H9 (cell line): ENCODE results near the gene CADM1. TPM values are rescaled to one million over a fixed set of nuclear protein-coding genes. Genes with fewer than 3 reads are reported as not detected.

Experiments used
- DNase-seq: peaks from one replicate; pipeline ENCODE4 v3.0.0-alpha.2; 2017
- H2AFZ ChIP-seq: one replicate; pipeline ENCODE4 v1.6.1; 2013; ENCODE audit warnings: mild to moderate bottlenecking, low read length, control low read depth, moderate library complexity
- H2AK5ac ChIP-seq: 2 replicates; pipeline ENCODE4 v1.6.1; 2013; ENCODE audit warnings: low read length, control low read depth, mixed read lengths; ENCODE audit not compliant: insufficient read length
- H2BK120ac ChIP-seq: one replicate; pipeline ENCODE4 v1.6.1; 2013; ENCODE audit warnings: low read depth, mild to moderate bottlenecking, low read length, control low read depth, inconsistent platforms; ENCODE audit not compliant: poor library complexity, severe bottlenecking
- H2BK12ac ChIP-seq: 2 replicates; pipeline ENCODE4 v1.6.1; 2013; ENCODE audit warnings: low read length, control low read depth, mixed read lengths, low read depth; ENCODE audit not compliant: insufficient read length
- H2BK15ac ChIP-seq: 2 replicates; pipeline ENCODE4 v1.6.1; 2013; ENCODE audit warnings: low read depth, low read length, control low read depth
- H2BK20ac ChIP-seq: one replicate; pipeline ENCODE4 v1.6.1; 2013; ENCODE audit warnings: low read depth, mild to moderate bottlenecking, low read length, control low read depth, inconsistent platforms; ENCODE audit not compliant: poor library complexity, severe bottlenecking
- H2BK5ac ChIP-seq: 2 replicates; pipeline ENCODE4 v1.6.1; 2013; ENCODE audit warnings: low read length, control low read depth, mixed read lengths; ENCODE audit not compliant: insufficient read length
- H3K14ac ChIP-seq: 2 replicates; pipeline ENCODE4 v1.6.1; 2013; ENCODE audit warnings: low read length, control low read depth; ENCODE audit not compliant: insufficient read depth
- H3K18ac ChIP-seq: 2 replicates; pipeline ENCODE4 v1.6.1; 2013; ENCODE audit warnings: low read depth, mild to moderate bottlenecking, mixed read lengths, low read length, control low read depth; ENCODE audit not compliant: insufficient read length
- H3K23ac ChIP-seq: 2 replicates; pipeline ENCODE4 v1.6.1; 2013; ENCODE audit warnings: low read length, control low read depth, mixed read lengths, low read depth; ENCODE audit not compliant: insufficient read length
- H3K23me2 ChIP-seq: 2 replicates; pipeline ENCODE4 v1.6.1; 2013; ENCODE audit warnings: low read depth, mild to moderate bottlenecking, mixed read lengths, low read length, control low read depth; ENCODE audit not compliant: insufficient read length, poor library complexity, severe bottlenecking
- H3K27ac ChIP-seq: 2 replicates; pipeline ENCODE4 v1.5.1; 2013; ENCODE audit warnings: low read length, control low read depth, mixed read lengths, low read depth; ENCODE audit not compliant: insufficient read length
- H3K27me3 ChIP-seq: 2 replicates; pipeline ENCODE4 v1.6.1; 2013; ENCODE audit warnings: low read length, control low read depth, inconsistent platforms; ENCODE audit not compliant: insufficient read depth
- H3K4ac ChIP-seq: 2 replicates; pipeline ENCODE4 v1.6.1; 2013; ENCODE audit warnings: low read depth, mild to moderate bottlenecking, control low read depth, inconsistent platforms, low read length, moderate library complexity
- H3K4me1 ChIP-seq: 2 replicates; pipeline ENCODE4 v1.6.1; 2013; ENCODE audit warnings: low read length, control low read depth, inconsistent platforms; ENCODE audit not compliant: insufficient read depth
- H3K4me2 ChIP-seq: 2 replicates; pipeline ENCODE4 v1.6.1; 2013; ENCODE audit warnings: low read length, control low read depth, mixed read lengths; ENCODE audit not compliant: insufficient read length, insufficient read depth
- H3K56ac ChIP-seq: 2 replicates; pipeline ENCODE4 v1.6.1; 2013; ENCODE audit warnings: low read depth, mild to moderate bottlenecking, mixed read lengths, low read length, control low read depth; ENCODE audit not compliant: insufficient read length
- H3K79me1 ChIP-seq: 2 replicates; pipeline ENCODE4 v1.6.1; 2013; ENCODE audit warnings: low read depth, mild to moderate bottlenecking, moderate library complexity, low read length, control low read depth, inconsistent platforms; ENCODE audit not compliant: insufficient read depth, poor library complexity, severe bottlenecking
- H3K79me2 ChIP-seq: 2 replicates; pipeline ENCODE4 v1.6.1; 2013; ENCODE audit warnings: low read length, control low read depth, inconsistent platforms; ENCODE audit not compliant: insufficient read depth
- H3K9ac ChIP-seq: 2 replicates; pipeline ENCODE4 v1.6.1; 2013; ENCODE audit warnings: low read length, control low read depth, mixed read lengths; ENCODE audit not compliant: insufficient read length; ENCODE audit errors: extremely low read depth
- H3K9me3 ChIP-seq: one replicate; pipeline ENCODE4 v1.6.1; 2013; ENCODE audit warnings: low read depth, low read length, inconsistent platforms; ENCODE audit not compliant: control insufficient read depth
- H3T11ph ChIP-seq: one replicate; pipeline ENCODE4 v1.6.1; 2013; ENCODE audit warnings: mild to moderate bottlenecking, low read length, control low read depth, inconsistent platforms
- H4K20me1 ChIP-seq: one replicate; pipeline ENCODE4 v1.6.1; 2013; ENCODE audit not compliant: control insufficient read depth, insufficient read length, insufficient read depth
- H4K5ac ChIP-seq: 2 replicates; pipeline ENCODE4 v1.6.1; 2013; ENCODE audit warnings: low read depth, mild to moderate bottlenecking, mixed read lengths, low read length, control low read depth; ENCODE audit not compliant: insufficient read length
- H4K8ac ChIP-seq: replicated peaks from 2 replicates; pipeline ENCODE4 v1.6.1; 2013; ENCODE audit warnings: low read length, control low read depth, mixed read lengths, low read depth; ENCODE audit not compliant: insufficient read length
- H4K91ac ChIP-seq: 2 replicates; pipeline ENCODE4 v1.6.1; 2013; ENCODE audit warnings: low read depth, mild to moderate bottlenecking, moderate library complexity, mixed read lengths, low read length, control low read depth; ENCODE audit not compliant: insufficient read length
- H3K27ac Mint-ChIP-seq, 3 experiments: 2 replicates in 2 of 3; 3 replicates in 1 of 3; pipeline ENCODE4 v1.8.0; 2020 to 2021; ENCODE audit warnings: mixed read lengths in 3 of 3, mild to moderate bottlenecking in 1 of 3, moderate library complexity in 1 of 3
- H3K27me3 Mint-ChIP-seq: 2 replicates; pipeline ENCODE4 v1.8.0; 2021; ENCODE audit warnings: low read depth, mild to moderate bottlenecking, moderate library complexity, mixed read lengths
- H3K36me3 Mint-ChIP-seq, 3 experiments: 2 replicates in 2 of 3; 3 replicates in 1 of 3; pipeline ENCODE4 v1.8.0; 2020 to 2021; ENCODE audit warnings: low read depth in 3 of 3, mixed read lengths in 3 of 3; ENCODE audit not compliant: insufficient read depth in 1 of 3
- H3K4me1 Mint-ChIP-seq, 2 experiments: 2 replicates each; pipeline ENCODE4 v1.8.0; 2020; ENCODE audit warnings: mixed read lengths in 2 of 2
- H3K4me3 Mint-ChIP-seq, 2 experiments: 2 replicates in 1 of 2; 3 replicates in 1 of 2; pipeline ENCODE4 v1.8.0; 2020 to 2021; ENCODE audit warnings: mild to moderate bottlenecking in 2 of 2, mixed read lengths in 2 of 2, moderate library complexity in 1 of 2
- H3K9me3 Mint-ChIP-seq, 2 experiments: 2 replicates in 1 of 2; 3 replicates in 1 of 2; pipeline ENCODE4 v1.8.0; 2020; ENCODE audit warnings: mild to moderate bottlenecking in 2 of 2, mixed read lengths in 2 of 2, moderate library complexity in 1 of 2
- WGBS: extraction: QIAGEN DNeasy Blood & Tissue Kit; methylation state at CpG from one replicate; pipeline ENCODE4 v1.1.7; 2013; ENCODE audit warnings: missing lambda C conversion rate, low lambda C conversion rate, mixed read lengths; ENCODE audit not compliant: insufficient read length; ENCODE audit errors: extremely low coverage; 5-methylcytosine and 5-hydroxymethylcytosine counted together
- total RNA-seq: library from RNA; stranded (reverse); gene quantifications from 2 replicates; pipeline ENCODE4 v1.2.1, GENCODE V29; 2021
- TF ChIP-seq, protein P1 (sequence below): fragments of 200-600 bp; sonication (generic); conservative IDR thresholded peaks from 3 replicates; pipeline ENCODE4 v1.8.0; 2021; ENCODE audit warnings: antibody characterized with exemption, mild to moderate bottlenecking

CADM1 gene
- total RNA-seq, 1 experiment from 2014 or later, result 11.9 TPM

DNA sequence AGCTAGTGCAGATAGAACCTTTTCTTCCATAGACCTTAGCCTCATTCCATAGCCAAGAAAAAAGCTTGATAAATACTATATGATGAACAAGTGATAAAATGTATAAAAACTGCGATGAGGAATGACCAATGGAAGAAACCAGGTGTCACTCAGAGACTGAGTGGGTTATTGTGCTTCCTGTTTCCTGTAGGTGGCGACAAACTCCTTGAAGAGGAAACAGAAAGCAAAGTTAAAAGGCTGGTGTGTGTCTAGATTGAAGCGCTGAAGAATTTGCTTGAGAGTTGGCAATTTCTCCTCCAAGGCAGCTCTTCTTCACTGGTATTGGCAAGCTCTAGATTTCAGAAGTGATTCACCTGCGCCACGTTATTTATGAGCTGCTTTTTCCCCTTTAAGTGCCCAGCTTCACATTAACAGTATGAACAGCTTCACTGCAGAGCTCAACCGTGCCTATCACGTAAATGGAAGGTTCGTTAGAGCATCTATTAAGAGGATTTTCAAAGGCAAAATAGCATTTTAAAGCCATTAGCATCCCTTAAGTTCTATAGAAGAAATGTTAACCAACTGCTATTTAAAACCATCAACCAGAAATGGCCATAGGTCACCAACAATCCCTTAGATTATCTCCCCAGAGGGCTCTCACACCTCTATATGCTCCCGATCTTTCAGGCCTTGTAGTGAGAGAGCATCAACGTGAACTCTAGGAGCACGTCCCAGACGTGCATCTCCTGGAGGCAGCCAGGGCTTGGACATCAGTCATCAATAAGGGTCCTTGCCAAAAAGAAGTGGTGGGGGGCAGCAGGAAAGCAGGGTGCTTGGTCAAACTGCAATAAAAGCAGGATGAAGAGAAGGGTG lies 179.4 kb downstream of the CADM1 start:
- no peaks in the 10 kb centered on the region for H3K9me3 ChIP-seq
- H2BK12ac ChIP-seq, result no peak overlapping the region
- H3K79me1 ChIP-seq, result no peaks in the 10 kb centered on the region
- H3K79me2 ChIP-seq, result no peaks in the 10 kb centered on the region
- H3K18ac ChIP-seq, result no peak overlapping the region
- H4K20me1 ChIP-seq, result no peaks in the 10 kb centered on the region
- H3K23ac ChIP-seq, result no peak overlapping the region
- H3K27me3 Mint-ChIP-seq, result no peaks in the 10 kb centered on the region; the same call in 1 of the 2 replicates
- H3K27ac Mint-ChIP-seq, result no peak overlapping the region
- no peak overlapping the region for H2BK5ac ChIP-seq
- H3K4me1 ChIP-seq, result no peaks in the 10 kb centered on the region
- peaks cover 2 to 6% of the 10 kb centered on the region in 2 experiments for H3K4me1 Mint-ChIP-seq
- H3K4me3 Mint-ChIP-seq, result no peak overlapping the region
- no peaks in the 10 kb centered on the region for H3K9me3 Mint-ChIP-seq
- H3K4me2 ChIP-seq, result no peak overlapping the region
- H4K5ac ChIP-seq, result no peak overlapping the region
- H3K4ac ChIP-seq, result no peak overlapping the region
- no peak overlapping the region for H4K91ac ChIP-seq
- TF ChIP-seq, protein P1, sequence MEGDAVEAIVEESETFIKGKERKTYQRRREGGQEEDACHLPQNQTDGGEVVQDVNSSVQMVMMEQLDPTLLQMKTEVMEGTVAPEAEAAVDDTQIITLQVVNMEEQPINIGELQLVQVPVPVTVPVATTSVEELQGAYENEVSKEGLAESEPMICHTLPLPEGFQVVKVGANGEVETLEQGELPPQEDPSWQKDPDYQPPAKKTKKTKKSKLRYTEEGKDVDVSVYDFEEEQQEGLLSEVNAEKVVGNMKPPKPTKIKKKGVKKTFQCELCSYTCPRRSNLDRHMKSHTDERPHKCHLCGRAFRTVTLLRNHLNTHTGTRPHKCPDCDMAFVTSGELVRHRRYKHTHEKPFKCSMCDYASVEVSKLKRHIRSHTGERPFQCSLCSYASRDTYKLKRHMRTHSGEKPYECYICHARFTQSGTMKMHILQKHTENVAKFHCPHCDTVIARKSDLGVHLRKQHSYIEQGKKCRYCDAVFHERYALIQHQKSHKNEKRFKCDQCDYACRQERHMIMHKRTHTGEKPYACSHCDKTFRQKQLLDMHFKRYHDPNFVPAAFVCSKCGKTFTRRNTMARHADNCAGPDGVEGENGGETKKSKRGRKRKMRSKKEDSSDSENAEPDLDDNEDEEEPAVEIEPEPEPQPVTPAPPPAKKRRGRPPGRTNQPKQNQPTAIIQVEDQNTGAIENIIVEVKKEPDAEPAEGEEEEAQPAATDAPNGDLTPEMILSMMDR, result peak; percentile 89
- no peak overlapping the region for H2AK5ac ChIP-seq
- no peaks in the 10 kb centered on the region for H3K27me3 ChIP-seq
- H3K23me2 ChIP-seq, result no peaks in the 10 kb centered on the region
- H4K8ac ChIP-seq, result no peak overlapping the region
- H2BK20ac ChIP-seq, result no peak overlapping the region
- DNase-seq, result peak; percentile 34
- H3T11ph ChIP-seq, result no peak overlapping the region
- H2AFZ ChIP-seq, result no peak overlapping the region
- no peaks in the 10 kb centered on the region for H3K36me3 Mint-ChIP-seq
- H3K27ac ChIP-seq, result no peak overlapping the region
- no peak overlapping the region for H3K56ac ChIP-seq
- no peak overlapping the region for H2BK120ac ChIP-seq
- no peak overlapping the region for H3K9ac ChIP-seq
- no CpG with 5 or more reads among the region's 12 CpGs for WGBS
- H3K14ac ChIP-seq, result no peak overlapping the region
- no peak overlapping the region for H2BK15ac ChIP-seq
